DMS 273 (cell line): ENCODE data around the gene TEX19.
"Not testable (repeated sequence)": the region's sequence is repeated elsewhere in the genome, so short reads cannot be mapped to it uniquely, and the experiment has no call there.

Experiments used
- DNase-seq: peaks from one replicate; lab custom pipeline; 2025; ENCODE audit not compliant: unreplicated experiment; lab: John Stamatoyannopoulos, UW

Gene TEX19

DNA sequence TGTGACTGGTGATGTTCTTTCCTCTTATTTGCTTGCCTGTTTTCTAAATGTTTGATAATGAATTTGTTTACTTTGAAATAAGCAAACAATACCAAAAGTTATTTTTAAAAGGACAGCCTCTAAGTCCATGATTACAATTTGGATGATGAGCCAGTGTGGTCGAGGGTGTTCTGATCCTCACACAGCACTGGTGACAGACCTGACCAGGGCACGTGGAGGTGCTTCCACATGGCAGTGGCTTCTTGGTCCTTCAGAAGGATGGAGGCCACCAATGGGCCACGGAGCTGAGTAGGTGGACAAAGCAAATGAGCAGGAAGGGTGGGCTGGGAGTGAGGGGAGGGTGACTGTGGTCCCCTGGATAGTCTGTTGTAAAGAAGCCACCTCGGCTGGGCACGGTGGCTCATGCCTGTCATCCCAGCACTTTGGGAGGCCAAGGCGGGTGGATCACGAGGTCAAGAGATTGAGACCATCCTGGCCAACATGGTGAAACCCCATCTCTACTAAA, 4.2 kb upstream of the TEX19 start:
- DNase-seq = no peak

DNA sequence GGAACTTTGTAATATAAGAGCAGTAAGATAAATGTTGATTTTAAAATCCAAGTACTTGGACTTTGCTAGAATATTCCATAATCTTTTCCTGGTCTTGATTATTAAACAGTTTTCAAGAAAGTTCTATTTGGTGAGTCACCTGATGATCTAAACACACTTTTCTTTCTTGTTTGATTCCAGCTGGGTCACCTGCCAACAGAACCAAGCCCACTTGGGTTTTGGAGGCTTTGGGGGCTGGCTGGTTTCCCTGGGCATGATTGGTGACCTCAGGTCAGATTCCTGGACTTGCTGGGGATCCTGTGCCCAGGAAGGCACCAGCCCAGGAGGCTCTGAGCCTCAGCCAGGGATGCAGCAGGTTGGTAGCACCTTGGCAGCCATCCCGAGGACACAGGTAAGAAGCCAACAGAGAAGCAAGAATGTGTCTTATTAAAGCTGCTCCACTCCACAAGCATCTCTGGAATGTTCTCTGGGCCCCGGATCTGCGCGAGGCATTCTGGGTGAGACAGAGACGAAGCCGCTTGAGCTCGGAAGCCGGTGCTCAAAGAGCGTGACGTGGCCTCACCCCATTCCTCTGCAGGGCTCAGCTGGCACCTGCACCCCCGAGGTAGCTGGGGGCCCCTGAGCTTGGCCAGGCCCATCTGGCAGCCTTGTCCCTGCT, 3.1 kb upstream of the TEX19 start:
- no peak for DNase-seq

DNA sequence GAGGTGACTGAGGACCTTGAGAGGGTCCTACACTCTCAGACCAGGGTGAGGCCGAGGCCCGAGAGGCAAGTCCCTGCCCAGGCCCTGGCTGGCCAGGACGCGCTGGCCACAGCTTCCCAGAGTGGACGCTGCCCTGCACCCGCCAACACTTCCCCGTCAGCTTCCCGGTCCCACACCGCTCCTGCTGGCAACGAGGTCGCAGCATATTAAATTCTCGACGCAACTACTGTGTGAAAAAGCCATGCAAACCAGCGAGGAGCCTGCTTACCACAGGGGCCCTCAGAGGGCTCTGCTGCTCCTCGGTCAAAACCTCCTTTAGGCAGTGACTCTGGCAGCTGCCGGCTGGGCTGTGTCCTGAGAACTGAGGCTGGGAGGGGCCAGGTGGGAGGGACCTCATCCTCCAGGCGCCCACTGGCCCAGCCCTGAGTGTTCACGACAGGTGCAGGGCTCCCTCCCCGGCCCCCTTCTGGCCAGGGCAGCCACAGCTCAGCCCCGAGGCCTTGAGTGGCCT, 2.1 kb upstream of the TEX19 start:
- peak; percentile 33 for DNase-seq

DNA sequence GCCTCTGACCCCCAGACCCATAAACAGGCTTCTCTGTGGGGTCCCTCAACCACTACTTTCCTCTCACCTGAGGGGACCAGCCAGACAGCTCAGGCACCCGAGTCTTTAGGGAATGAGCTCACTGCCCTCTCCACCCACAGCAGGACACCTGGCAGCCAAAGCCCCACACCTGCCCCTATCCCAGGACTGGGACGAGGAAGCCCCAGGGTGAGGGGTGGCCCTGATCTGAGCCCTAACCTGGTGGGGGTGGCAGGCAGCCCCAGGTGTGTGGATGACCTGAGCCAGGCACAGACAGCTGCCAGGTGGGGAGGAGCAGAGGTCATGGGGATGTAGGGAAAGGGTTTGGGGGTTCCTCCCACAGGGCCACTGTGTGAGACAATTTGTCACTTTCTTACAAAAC, 1.7 kb upstream of the TEX19 start:
- DNase-seq = no peak

DNA sequence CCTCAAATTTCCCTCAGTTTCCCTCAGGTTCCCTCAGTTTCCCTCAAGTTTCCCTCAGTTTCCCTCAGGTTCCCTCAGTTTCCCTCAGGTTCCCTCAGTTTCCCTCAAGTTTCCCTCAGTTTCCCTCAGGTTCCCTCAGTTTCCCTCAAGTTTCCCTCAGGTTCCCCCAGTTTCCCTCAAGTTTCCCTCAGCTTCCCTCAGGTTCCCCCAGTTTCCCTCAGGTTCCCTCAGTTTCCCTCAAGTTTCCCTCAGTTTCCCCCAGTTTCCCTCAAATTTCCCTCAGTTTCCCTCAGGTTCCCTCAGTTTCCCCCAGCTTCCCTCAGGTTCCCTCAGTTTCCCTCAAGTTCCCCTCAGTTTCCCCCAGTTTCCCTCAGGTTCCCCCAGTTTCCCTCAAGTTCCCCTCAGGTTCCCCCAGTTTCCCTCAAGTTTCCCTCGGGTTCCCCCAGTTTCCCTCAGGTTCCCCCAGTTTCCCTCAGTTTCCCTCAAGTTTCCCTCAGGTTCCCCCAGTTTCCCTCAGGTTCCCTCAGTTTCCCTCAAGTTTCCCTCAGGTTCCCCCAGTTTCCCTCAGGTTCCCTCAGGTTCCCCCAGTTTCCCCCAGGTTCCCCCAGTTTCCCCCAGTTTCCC, 516 bp downstream of the TEX19 start:
- DNase-seq = not testable (repeated sequence)

- no peak for DNase-seq
Observed at GRCh38 chr17:82361885-82362633, 3.0 kb downstream of the TEX19 start.

GRCh38 chr17:82365606-82366295, 6.7 kb downstream of the TEX19 start:
- DNase-seq = peak; percentile 30

- DNase-seq = no peak
Observed at GRCh38 chr17:82366749-82367148, 7.7 kb downstream of the TEX19 start.

- peak; percentile 55 for DNase-seq
Observed at GRCh38 chr17:82367724-82368524, 8.9 kb downstream of the TEX19 start.

GRCh38 chr17:82369211-82369610, 10.2 kb downstream of the TEX19 start:
- no peak for DNase-seq

GRCh38 chr17:82370471-82371332, 11.7 kb downstream of the TEX19 start:
- no peak for DNase-seq

DNA sequence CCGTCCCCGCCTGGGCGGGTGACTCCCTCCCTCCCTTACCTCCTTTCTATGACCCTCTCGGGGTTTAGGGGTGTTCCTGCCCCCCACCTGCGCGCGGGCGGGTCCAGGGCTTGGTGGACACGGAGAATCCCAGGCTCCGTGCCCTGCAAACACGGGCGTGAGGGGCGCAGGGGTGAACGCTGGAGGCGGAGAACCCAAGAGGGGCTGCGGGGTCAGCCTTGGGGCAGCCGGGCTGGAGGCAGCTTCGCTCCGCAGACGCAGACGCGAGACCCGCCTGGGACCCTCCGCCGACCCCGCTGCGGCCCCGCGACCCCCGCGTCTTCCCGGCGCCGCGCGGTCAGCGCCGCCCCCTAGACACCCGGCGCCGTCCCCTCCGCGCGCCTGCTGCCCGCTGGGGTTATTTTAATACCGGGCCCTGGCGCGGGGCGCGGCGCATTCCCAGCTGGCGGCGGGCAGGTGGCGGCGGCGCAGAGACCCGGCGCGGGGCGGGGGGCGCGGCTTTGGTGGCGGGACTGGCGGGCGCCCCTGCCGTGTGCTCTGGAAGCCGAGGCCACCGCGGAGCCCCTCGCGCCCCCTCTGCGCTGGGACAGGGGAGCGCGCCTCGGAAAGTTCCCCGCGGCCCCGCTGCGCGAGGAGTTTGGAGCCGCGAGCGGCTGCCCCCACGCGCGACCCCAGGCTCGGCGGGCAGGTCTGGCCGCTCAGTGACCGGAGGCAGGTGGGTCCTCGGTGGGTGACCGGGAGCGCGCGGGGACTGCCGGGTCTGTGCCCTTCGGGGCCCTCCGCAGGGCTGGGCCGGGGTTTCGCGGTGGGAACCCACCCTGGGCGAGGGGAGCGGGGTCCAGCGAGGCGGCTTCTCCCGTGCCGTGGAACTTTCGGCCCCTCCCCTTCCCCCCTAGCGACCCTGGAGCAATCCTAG, 12.5 kb downstream of the TEX19 start, which contains the start of gene UTS2R:
UTS2R (plus strand) TSS at position 433 of the 916 bp plus-strand sequence. CDS start 2,560 bp downstream, outside the sequence.
- peak; percentile 53 for DNase-seq

DNA sequence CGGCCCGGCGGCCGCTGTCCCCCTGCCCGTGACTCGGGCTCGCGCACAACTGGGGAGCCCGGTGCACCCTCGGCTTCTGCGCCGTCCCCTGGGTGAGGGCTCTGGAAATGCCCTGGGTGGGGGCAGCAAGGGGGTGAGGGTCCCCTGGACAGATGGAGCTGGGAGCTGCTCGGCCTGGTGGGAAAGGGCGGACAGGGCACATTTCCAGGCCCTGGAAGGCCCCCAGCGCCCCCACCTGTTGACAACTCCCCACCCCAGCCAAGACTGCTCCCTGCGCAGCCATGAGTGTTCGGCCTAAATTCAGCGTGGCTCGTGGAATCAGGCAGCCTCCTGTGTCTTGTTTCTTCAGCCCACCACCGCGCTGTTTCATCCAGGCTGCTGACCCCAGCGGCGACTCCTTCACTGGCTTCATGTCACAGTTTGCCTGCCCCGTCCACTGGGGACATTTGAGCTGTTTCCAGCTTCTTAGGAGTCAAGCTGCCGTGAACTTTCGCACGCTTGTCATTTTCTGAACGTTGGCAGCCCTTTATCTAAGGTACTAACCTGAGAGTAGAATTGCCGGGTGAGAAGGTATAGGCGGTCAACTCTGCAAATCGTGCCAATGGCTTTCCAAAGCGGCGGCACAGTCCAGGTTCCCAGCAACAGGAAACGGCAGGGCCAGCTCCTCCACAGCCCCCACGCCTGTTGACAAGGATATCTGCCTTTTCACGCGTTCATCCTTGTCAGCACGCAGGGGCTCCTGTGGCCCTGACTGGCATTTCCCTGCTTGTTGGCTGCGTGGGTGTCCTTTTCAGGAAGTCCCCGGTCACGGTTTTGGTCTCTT, 13.4 kb downstream of the TEX19 start:
- DNase-seq = no peak

- not testable (repeated sequence) for DNase-seq
Observed at GRCh38 chr17:82373072-82373452, 14.0 kb downstream of the TEX19 start.

DNA sequence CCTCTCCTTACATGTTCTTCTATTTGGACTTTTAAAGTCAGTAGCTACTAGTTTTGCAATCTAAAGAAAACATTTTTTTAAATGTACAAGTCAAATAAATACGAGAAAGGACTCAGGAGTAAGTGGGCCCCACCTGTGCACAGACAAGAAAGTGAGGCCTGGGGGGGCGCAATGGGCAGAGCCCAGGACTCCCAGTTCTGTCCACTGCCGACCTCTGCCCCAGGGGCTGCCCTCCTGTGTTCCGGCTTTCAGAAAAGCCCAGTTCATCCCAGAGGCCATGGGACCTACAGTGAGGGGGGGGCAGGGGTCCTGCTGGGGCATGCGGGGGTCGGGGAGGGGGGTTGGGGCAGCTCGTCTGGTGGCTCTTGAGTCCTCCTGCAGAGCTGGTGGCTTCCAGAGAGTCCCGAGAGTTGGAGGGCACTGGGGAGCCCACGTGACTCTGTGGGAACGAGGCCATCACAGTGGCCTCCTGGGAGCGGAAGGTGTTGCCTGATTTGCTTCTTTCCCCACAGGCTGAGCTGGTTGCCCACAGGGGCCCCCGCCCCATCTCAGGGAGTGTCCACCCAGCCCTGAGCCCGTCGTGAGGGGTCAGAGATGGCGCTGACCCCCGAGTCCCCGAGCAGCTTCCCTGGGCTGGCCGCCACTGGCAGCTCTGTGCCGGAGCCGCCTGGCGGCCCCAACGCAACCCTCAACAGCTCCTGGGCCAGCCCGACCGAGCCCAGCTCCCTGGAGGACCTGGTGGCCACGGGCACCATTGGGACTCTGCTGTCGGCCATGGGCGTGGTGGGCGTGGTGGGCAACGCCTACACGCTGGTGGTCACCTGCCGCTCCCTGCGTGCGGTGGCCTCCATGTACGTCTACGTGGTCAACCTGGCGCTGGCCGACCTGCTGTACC, 14.9 kb downstream of the TEX19 start:
- DNase-seq = no peak

- peak; percentile 61 for DNase-seq
Observed at GRCh38 chr17:82374626-82375331, 15.7 kb downstream of the TEX19 start.
